NCI-H2171 treated with DMSO at 0.1 percent for 48 hours (cell line): ENCODE results near the gene CBFA2T2.

ENCODE experiments used
- DNase-seq: peaks from one replicate; lab custom pipeline; 2025; lab: John Stamatoyannopoulos, UW

The CBFA2T2 gene

DNA sequence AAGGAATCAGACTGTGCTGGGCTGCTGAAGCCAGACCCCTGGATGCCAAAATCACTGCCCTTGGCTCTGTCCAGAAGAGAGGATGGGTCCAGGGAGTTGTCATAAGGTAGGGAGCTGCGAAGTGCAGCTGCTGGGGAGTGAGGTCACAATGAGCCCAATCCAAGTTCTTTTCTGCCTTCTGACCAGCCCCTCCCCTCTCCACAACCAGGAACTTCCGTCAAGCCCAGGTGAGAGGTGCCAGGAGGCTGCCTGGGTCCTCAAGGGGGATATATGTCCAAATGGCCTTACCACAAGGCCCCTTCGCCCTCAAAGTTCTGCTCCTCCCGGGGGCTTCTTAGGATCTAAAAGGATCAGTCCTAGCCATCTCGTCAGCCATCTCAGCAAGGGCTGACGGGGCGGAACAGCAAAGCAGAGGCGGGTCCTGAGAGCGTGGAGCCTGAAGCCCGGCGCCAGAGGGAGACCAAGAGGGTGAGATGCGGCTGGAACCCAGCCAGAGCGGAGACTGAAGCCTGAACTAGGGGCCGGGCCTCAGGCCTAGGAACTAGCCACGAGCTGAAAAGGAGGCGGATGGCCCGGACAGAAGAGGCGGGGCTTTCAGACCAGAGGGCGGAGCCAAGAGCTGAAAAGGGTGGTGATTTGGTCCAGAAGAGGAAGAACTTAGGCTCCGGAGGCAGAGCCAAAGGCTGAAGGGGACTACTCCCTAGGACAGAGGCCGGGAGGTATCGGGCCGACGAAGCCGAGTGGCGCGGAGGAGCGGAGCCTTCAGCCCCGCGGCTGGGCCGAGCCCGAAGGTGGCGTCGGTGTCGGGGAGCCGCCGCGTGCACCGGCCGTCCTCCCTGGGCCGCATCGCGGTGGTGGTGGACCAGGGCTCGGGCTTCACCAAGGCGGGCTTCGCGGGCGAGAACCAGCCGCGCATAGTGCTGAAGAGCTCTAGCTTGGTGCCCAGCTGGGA is 176.7 kb downstream of the CBFA2T2 start, which contains the start of gene ACTL10:
Gene ACTL10 (plus strand): TSS at position 651 of the 952 bp plus-strand sequence. CDS start 555 bp downstream, outside the sequence.
- DNase-seq = peak; percentile 65

DNA sequence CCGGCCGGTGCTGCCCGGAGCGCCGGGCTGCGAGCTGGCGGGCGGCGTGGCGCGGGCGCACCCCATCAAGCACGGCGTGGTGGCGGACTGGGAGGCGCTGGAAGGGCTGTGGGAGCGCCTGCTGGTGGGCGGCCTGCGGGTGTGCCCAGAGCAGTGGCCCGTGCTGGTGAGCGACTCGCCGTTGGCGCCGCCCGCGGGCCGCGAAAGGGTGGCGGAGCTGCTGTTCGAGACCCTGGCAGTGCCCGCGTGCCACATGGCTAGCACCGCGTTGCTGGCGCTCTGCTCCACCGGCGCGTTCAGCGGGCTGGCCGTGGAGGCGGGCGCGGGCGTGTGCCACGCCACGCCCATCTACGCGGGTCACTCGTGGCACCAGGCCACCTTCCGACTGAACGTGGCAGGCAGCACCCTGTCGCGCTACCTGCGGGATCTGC is 177.4 kb downstream of the CBFA2T2 start:
- DNase-seq = no peak

DNA sequence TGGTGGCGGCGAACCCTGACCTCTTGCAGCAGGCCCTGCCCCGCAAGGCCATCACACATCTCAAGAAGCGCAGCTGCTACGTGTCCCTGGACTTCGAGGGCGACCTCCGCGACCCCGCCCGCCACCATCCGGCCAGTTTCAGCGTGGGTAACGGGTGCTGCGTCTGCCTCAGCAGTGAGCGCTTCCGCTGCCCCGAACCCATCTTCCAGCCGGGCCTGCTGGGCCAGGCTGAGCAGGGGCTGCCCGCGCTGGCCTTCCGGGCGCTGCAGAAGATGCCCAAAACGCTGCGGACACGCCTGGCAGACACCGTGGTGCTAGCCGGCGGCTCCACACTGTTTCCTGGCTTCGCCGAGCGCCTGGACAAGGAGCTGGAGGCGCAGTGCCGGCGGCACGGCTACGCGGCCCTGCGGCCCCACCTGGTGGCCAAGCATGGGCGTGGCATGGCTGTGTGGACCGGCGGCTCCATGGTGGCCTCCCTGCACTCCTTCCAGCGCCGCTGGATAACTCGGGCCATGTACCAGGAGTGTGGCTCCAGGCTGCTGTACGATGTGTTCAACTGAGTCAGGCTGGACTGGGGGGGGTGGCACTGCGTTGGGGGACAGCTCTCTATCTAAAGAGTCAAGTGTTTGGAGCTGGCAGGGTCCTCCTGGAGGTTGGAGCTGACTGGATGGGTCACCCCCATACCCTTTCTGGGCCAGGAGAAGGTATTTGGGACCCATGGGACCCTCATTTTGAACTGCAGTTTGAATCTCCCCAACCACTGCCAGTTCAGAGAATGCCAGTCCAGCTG is 178.0 kb downstream of the CBFA2T2 start:
- DNase-seq = peak; percentile 44

DNA sequence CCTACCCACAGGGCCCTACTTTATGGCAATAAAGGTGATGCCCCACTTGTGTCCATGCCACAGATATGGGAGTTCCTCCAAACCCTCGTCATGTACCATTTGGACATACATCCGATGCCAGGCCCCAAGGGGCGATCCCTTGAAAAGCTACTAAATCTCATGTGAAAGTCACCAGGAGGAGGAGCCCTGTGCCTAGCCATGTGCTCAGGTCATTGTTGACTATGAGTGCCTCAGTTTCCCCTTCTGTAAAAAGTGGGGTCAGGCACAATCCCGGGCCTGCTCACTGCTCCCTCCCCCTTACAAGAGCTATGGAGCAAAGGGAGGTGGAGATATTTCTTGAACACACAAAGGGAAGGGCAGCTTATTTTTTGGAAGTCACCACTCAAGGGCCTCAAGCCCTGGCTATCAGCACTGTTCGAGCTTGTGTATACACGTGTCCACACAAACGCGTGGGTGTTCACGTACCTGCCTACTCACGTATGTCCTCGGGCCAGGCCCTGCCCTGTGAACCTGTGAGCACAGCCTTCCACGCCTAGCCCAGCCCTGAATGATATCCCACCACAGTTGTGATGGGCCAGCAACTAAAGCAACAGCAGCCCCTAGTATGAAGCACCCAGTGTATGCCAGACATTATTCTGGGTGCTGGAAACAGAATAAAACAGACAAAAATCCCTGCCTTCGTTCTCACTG is 178.7 kb downstream of the CBFA2T2 start:
- no peak for DNase-seq

DNA sequence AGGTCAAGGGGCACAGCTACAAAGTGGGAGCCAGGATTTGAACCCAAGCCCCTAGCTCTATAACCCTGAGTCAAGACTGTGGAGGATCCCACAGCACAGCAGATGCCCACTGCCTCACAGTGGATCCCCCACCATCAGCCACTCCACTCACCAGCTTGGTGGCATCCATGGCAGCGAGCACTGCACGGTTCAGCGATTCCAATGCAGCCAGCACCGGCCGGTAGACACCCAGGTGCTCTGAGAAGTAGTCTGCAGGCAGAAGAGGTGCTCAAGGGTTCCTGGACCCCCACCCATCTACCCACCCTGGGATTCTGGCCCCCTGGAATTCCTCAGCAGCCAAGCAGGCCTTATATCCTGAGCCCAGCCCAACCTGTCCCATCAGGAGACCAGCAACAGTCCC is 179.3 kb downstream of the CBFA2T2 start:
- no peak for DNase-seq

DNA sequence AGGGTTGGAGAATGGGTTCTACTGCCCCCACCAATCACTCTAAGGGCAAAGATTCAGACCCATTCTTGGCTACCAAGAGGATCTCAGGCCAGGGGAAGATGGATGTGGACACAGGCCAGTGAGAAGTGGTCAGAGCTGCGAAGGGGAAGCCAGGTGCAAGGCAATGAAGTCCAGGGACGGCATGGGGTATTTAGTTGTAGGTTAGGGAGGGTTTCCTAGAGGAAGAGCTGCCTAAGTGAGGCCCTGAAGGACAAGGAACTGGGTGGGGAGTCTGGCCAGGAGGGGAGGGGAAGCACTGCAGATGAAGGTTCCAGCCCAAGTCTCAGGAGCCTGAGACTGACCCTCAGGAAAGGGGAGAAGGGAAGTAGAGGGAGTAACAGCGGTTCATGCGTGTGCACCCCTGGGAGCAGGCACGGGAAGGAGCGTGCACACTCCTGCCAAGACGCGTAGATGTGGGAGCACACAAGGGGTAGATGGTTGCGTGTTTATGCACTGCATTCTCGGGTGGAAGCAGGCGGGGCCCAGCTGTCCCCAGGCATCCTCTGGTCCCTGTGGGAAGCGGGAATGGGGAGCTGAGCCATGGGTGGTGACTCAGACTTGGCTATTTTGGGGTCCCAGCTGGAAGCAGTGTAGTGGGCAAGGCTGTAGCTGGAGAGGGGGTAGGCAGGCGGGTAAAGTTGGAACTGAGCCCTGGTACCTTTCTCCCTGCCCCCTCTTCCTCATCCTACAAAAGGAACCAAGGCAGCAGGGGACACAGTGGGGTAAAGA is 180.2 kb downstream of the CBFA2T2 start:
- no peak for DNase-seq

DNA sequence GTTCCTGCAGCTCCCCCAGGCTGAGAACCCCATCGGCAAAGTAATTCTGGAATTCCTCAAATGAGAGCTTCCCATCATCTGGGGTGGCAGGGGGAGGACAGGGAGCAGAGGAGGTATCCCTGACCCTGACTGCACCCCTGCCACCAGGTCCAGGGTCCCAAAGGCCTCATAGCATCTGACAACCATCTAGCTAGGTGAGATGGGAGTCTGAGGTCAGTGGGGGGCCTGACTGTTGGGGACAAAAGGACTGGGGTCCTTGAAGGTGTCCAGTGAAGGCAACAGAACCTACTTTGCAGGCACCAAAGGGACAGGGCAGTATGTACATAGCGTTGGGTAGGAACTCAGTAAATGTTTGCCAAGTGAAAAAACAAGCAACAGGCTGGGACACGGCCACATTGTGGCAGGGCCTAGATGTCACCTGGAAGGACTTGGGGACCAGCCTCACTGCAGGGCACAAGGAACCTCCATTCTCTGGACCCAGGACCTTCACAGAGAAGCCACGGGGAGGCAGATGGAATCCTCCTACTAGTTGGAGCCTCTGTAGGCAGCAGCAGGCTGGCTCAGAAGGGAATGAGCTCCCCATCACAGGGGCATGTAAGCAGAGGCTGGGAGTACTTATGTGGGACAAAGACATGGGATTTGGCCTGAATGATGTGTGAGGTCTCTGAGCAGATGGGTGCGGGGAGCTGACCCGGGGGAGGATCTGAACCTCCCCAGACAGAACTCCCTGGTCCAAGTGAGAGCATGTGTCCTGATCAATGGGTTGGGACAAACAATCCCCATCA is 181.0 kb downstream of the CBFA2T2 start:
- DNase-seq = no peak

DNA sequence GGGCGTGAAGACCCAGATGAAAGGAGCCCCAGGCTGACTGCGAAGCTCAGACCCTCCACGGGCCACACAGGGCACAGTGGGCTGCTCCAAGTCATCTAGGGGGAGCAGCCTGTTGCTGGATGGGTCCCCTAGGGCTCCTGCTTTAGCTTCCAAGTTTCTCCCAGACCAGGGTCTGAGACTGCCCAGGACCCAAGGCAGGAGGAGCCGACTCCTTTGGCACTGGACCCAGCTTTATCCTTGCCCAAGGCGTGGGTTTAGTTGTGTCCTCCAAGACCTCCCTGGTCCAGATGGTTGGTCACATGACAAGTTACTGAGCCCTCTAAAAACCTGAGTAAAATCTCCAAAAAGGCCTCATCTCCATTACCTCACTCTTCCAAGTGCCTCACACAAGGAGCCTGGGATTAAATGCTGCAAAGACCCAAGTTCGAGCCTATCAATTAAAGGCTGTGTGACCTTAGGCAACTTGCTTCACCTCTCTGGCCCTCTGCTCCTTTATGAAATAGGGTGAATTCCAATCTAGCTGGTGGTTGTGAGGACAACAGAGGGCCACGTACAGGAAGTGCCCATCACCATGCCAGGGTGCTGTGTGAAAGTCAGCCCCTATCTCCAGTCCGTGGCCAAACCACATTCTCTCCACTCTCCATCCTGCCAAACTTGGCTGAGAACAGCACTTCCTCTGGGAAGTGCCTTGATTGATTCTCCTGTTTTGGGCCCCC is 181.8 kb downstream of the CBFA2T2 start:
- no peak for DNase-seq

DNA sequence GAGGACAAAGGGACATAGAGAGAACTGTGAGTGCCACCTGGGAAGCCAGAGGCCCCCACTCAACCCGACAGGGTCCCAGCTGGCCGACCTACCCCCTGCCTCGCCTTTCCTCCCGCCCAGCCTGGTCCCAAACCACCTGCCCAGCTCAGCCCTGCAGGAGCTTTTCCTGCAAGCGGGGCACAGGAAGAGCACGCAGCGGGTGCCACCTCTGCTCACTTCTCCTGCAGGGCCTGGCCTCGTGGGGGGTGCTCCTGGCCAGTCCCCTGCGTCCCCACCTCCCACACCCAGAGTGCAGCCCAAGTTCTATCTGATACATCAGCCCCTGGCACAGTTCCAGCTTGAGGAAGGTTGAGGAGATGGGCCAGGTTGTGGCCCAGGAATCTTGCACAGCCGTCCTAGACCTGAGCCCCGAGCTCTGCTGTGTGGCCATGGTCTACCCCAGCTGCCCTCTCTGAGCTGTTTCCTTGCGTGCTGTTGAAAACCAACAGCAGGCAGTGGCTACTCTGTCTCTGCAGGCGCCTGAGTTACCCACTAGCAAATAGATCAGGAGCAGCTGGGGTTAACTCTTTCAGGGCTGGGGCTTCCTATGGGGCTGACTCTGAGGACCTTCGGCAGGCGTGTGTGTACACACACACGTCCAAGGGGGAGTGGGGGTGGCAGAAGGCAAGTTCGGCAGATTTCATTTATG is 182.7 kb downstream of the CBFA2T2 start:
- peak; percentile 75 for DNase-seq

DNA sequence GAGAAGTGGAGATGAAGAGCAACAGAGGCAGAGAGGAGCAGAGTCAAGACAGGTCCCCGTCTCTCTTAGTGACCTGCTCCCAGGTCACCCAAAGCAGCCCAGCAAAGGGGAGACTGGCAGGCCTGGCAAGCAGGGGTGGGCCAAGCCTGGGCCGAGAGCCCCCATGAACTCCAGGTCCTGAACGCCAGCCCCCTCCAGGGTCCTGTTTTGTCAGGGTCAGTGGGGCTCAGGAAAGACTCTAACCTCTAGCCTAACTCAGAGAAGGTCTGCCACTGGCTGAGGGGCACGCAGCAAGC is 183.2 kb downstream of the CBFA2T2 start:
- DNase-seq = no peak

DNA sequence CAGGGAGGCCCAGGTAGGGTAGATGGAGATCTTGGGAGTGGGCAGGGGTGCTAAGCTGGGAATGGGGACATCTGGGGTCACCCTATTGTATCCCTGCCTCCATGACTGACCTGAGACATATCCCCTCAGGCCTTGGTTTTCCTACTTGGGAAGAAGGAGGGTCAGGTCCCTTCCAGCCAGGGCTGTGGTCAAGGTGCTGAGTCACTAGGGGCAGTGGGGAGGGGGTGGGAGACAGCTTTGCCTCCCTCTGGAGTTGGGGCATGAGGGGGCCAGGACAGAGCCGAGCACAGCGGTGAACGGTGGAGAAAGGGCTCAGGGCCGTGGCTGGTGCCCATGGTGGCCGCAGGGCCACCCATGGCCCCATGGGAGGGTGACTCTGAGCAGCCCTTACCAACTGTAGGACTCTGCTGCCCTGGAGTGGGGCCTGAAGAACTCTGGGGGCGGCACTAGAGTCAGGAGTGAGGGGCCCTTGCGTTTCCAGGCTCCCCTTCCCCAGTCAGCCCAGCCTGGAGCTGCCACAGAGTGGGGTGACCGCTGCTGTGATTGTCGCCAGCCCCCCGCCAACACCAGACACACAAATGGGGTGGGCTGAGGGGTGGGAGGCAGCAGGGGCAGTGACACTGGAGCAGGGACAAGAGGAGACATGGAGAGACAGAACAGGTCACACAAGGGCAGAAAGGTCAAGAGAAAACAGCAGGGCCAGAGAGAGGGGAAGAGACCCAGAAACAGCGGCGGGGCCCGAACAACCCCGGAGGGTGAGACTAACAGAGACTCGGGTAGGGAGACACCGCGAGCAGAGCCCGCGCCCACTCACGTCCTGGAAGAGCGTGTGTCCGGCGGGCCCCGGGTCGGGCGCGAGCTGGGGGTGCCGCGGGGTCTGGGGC is 183.8 kb downstream of the CBFA2T2 start:
- DNase-seq = peak; percentile 40

DNA sequence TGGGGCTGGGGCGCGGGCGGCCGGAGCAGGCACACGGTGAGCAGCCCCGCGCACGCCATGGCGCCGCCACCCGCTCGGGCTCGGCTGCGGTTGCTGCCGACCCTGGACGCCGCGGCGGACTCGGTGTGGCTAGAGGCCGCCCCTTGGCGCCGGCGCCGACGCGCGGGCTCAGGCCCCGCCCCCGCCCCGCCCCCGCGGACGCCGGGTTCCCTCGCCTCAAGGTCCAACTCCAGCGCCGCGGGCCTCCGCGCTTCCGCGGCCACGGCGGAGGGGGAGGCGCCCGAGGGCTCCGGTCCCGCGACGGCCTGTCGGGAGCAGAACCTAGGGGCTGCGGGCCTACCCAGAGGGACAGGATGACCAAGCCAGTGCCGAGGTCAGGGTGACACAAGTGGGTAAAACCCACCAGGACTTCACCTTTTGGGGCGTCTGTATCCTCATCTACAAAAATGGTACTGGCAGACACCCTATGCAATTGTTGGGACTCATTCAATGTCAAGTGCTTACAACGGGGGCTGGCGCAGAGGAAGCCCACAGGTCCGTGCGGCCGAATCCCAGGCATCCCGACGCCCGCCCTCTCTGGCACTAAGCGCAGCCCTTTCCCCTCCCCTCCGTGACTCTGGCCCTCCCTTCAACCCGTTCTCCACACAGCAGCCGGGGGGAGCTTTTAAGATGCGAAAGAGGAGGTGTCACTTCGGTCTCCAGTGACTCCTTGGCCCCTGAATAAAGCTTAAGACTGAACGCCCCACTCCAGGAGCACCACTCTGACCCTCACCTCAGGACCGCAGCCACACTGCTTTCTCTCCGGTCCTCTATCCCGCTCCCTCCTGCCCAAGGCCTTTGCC is 184.6 kb downstream of the CBFA2T2 start, which contains the start of gene NECAB3:
Gene NECAB3 (minus strand): TSS at position 135 of the 842 bp plus-strand sequence. CDS start 76 bp downstream, at position 59.
- peak; percentile 74 for DNase-seq

DNA sequence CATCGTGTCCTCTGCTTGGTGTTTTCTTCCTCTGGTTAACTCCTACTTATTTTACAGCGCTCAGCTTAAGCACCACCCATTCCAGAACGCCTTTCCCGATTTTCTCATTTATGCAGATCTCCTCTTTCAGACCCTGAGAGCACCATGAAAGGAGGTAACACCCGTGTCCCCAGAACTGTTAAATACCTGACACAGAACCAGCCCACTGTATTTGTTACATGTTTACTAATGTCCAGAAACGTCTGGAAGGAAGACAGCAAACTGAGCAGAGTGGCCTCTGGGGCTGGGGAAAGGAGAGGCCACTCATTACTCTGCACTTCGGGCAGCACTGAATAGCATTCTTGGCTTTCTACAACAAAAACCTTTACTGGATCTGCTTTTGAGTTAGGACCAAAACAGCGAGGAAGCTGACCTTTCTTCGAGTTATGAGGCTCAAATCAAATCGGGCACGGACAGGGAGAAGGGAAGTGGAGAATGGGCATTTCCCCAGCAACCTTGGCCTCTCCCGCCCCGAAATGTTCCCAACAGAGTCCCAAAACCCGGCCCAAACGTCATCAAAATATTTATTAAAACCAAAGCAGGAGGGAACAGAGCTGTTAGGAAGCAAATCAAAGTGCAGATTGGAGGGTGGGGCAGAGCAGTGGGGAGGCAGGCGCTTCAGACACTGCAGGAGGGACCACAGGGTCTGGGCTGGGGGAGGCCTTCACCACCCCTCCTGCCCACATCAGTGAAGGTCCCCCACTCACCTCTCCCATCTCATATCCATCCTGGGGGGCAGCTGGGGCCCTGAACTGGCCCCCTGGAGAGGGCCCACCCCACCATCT is 185.5 kb downstream of the CBFA2T2 start:
- DNase-seq = peak; percentile 57

DNA sequence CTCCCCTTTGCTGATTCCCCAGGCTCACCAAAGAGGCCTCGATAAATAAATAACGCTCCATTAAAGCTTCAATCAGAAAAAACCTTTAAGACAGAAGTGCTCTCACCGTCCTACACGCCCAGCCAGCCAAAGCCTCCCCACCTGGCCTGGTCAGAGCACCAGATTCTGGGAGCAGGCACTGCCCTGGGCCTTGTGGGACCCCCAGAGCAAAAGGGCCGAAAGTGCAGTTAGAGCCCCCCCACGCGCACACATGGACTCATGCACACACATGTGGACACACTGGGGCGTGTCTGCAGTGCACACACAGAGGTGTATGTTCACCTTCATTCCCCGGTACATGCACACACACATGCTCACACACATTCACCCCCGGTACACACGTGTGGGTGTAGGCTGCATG is 186.2 kb downstream of the CBFA2T2 start:
- no peak for DNase-seq

DNA sequence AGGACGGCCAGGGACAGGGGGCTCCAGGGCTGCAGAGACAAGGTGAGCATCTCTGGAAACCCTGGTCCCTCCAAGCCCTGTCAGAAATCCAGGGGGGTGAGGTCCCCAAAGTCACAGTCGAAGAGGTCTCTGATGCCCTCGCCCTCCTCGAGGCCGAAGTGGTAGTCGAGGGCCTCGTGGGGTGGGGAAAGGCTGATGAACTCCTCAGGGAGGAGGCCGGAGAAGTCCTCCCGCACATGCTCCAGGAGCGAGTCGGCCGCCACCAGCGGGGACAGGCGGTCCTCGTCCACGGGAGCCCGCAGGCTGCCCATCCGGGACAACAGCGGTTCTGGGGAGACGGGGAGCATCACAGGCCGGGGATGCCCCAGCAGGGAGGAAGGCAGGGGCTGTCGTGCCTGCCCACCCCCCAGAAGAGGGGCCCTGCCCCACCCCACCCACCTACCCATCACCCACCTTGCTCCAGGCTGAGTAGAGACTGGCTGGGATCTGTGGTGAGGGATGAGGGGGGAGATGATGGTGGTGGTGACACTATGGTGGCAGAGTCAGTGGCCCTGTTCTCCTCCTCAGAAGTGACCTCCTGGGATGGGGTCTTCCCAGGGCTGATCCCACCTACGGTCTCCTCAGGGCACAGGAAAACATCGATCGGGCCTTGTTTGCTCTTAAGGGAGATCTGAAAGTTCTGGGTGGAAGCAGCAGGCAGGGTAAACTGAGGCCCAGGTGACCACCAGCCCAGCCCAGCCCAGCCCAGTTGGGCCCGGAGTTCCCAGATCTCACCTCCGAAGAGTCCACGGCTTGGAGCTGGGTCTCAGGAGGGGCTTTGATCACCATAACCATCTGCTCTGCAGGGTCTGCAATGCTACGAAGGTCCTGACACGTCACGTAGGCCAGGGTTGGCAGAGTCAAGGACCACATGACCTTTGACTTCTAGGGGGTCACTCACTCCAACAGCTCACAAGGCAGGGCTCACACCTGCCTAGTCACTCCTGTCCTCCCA is 187.1 kb downstream of the CBFA2T2 start:
- no peak for DNase-seq
